C4-2B (cell line): ENCODE results near the gene PAX9.
A peak's percentile ranks its signal among the peaks of the same experiment; 100 is the strongest.

Experiments
- H3K27ac ChIP-seq: fragments of 450-650 bp; 2 replicates; pipeline ENCODE4 v1.5.1; 2017
- CTCF ChIP-seq: fragments of 450-650 bp; conservative IDR thresholded peaks from 2 replicates; pipeline ENCODE4 v1.5.1; 2017; ENCODE audit warnings: mild to moderate bottlenecking
- ZFX ChIP-seq: fragments of 450-650 bp; IDR thresholded peaks from 2 replicates; pipeline ENCODE4 v1.6.1; 2017

PAX9 gene

GRCh38 chr14:36660736-36661505, 739 bp upstream of the PAX9 start:
- TF ChIP-seq ZFX (no peak), CTCF (no peak)
- peak overlapping the region; percentile 90 for H3K27ac ChIP-seq

GRCh38 chr14:36662258-36662542, 540 bp downstream of the PAX9 start:
- H3K27ac ChIP-seq = peak overlapping the region; percentile 90
- no peak for TF ChIP-seq CTCF
- TF ChIP-seq ZFX = no peak

- TF ChIP-seq ZFX (peak; percentile 63; the same call in 1 of the 2 replicates), CTCF (no peak)
- H3K27ac ChIP-seq = peak overlapping the region; percentile 90
These were observed 1.1 kb downstream of the PAX9 start for GRCh38 chr14:36662543-36663403.

- no peak for TF ChIP-seq ZFX
- TF ChIP-seq CTCF = no peak
These were observed 2.0 kb downstream of the PAX9 start for GRCh38 chr14:36663404-36664321.

GRCh38 chr14:36664322-36665193, 2.9 kb downstream of the PAX9 start:
- no peak overlapping the region for H3K27ac ChIP-seq
- TF ChIP-seq CTCF = no peak
- TF ChIP-seq ZFX = no peak

More at GRCh38 chr14:36663404-36664321, 2.0 kb downstream of the PAX9 start:
- peak overlapping the region; percentile 90 for H3K27ac ChIP-seq

- H3K27ac ChIP-seq = no peak overlapping the region
- TF ChIP-seq ZFX = no peak
- TF ChIP-seq CTCF = no peak
These were observed 4.3 kb downstream of the PAX9 start for GRCh38 chr14:36665887-36666415.
